ENCODE results near the gene HINT1.

DNA sequence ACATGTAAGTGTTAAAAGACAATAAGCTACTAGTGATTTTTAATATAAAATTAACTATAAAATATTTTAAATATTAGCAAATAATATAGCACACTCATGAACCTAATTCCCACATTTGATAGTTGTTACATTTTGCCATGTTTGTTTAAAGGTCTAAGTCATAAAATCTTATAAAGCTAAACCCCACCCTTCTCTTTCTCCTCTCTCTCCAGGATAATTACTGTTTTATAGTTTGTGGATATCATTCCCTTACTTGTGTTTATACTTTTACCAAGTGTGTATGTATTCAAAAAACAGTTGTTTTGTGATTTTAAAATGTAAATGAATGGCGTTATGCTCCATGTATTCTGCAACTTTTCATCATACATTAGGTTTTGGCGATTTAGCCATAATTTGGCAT lies 39.9 kb upstream of the HINT1 start:
- no peak for TF ChIP-seq POLR2A (IDR thresholded peaks at IDR 0.05)
- TF ChIP-seq, protein P1, sequence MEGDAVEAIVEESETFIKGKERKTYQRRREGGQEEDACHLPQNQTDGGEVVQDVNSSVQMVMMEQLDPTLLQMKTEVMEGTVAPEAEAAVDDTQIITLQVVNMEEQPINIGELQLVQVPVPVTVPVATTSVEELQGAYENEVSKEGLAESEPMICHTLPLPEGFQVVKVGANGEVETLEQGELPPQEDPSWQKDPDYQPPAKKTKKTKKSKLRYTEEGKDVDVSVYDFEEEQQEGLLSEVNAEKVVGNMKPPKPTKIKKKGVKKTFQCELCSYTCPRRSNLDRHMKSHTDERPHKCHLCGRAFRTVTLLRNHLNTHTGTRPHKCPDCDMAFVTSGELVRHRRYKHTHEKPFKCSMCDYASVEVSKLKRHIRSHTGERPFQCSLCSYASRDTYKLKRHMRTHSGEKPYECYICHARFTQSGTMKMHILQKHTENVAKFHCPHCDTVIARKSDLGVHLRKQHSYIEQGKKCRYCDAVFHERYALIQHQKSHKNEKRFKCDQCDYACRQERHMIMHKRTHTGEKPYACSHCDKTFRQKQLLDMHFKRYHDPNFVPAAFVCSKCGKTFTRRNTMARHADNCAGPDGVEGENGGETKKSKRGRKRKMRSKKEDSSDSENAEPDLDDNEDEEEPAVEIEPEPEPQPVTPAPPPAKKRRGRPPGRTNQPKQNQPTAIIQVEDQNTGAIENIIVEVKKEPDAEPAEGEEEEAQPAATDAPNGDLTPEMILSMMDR (IDR thresholded peaks at IDR 0.05) = no peak
